Activated effector memory CD4-positive, alpha-beta T cell treated with Interleukin-2 at 50 U/mL for 16 hours (primary cell): ENCODE data around the gene CLTCL1.

Experiments used
- DNase-seq: peaks from one replicate; pipeline ENCODE4 v3.0.0-alpha.2; 2020

The CLTCL1 gene

GRCh38 chr22:19147195-19147780 lies 144.2 kb downstream of the CLTCL1 start:
- DNase-seq = no peak

GRCh38 chr22:19146215-19146968 lies 145.1 kb downstream of the CLTCL1 start:
- DNase-seq = no peak

- DNase-seq = no peak
These were observed 147.5 kb downstream of the CLTCL1 start for GRCh38 chr22:19143967-19144400.

- DNase-seq = no peak
These were observed 148.3 kb downstream of the CLTCL1 start for GRCh38 chr22:19143212-19143611.

GRCh38 chr22:19142394-19142793 lies 149.1 kb downstream of the CLTCL1 start:
- DNase-seq = no peak

GRCh38 chr22:19139974-19140373 lies 151.5 kb downstream of the CLTCL1 start:
- DNase-seq = no peak

- no peak for DNase-seq
These were observed 152.5 kb downstream of the CLTCL1 start for GRCh38 chr22:19139001-19139356.

GRCh38 chr22:19138217-19139000 lies 153.1 kb downstream of the CLTCL1 start:
- DNase-seq = no peak

GRCh38 chr22:19137384-19138216 lies 153.9 kb downstream of the CLTCL1 start:
- no peak for DNase-seq

GRCh38 chr22:19136915-19137314 lies 154.6 kb downstream of the CLTCL1 start:
- no peak for DNase-seq

GRCh38 chr22:19134874-19135273 lies 156.6 kb downstream of the CLTCL1 start:
- DNase-seq = no peak

GRCh38 chr22:19134176-19134831 lies 157.2 kb downstream of the CLTCL1 start:
- no peak for DNase-seq

- no peak for DNase-seq
These were observed 158.0 kb downstream of the CLTCL1 start for GRCh38 chr22:19133561-19133960.

- no peak for DNase-seq
These were observed 158.7 kb downstream of the CLTCL1 start for GRCh38 chr22:19132693-19133400.

GRCh38 chr22:19132153-19132552 lies 159.4 kb downstream of the CLTCL1 start:
- DNase-seq = no peak

- no peak for DNase-seq
These were observed 159.9 kb downstream of the CLTCL1 start for GRCh38 chr22:19131685-19132015.

- no peak for DNase-seq
These were observed 160.4 kb downstream of the CLTCL1 start, which contains the start of gene TSSK2 for GRCh38 chr22:19130959-19131684. Gene TSSK2 (plus strand): TSS chr22:19131308. CDS start chr22:19131400, 92 bp downstream.

- DNase-seq = no peak
These were observed 161.6 kb downstream of the CLTCL1 start for GRCh38 chr22:19129871-19130270.
